DMS79 treated with DMSO at 0.1 percent for 48 hours (cell line): ENCODE measurements around the gene CMTM7.
A peak's percentile ranks its signal among the peaks of the same experiment; 100 is the strongest.
"Not testable (repeated sequence)": the region's sequence is repeated elsewhere in the genome, so short reads cannot be mapped to it uniquely, and the experiment has no call there.

Experiments
- DNase-seq: peaks from one replicate; lab custom pipeline; 2025; lab: John Stamatoyannopoulos, UW

Gene CMTM7

DNA sequence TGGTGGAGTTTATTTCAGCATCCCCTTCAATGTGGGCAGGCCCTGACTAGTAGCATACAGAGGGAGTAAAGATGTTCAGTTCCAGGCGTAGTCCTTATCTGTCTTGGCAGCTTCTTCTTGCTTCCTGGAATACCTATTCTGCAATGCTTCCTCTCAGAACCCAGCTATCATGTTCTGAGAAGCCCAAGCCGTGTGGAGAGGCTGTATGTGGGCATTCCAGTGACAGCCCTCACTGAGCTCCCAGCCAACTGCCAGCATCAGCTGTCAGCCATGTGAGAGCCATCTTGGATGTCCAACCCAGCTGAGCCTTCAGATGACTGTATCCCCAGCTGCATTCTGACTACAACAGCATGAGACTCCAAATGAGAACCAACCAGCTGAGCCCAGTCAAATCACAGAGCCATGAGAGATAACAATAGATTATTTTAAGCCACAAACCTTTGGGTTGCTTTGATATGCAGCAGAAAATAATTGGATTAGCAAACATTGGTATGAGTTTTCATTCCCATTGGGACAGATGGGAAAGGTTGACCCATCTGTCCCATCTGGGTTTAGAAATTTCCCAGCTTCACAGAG lies 8.4 kb upstream of the CMTM7 start:
- DNase-seq = no peak

DNA sequence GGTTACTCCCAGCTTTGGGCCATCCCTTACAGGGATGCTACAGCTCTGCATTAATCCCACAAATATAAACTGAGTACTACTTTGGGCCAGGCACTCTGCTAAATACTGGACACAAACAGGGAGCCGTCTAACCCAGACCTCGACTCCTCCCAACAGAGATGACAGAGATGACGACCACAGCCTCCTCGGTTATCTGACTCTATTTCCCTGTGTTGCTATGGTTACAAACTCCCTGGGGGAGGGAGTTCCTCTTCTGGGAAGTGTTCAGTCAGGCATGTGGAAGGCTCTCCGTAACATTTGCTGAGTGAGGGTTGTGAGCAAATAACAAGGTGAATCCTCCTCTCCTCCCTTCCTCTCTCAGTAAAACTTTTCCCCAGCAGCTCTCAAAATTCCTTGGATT lies 6.7 kb upstream of the CMTM7 start:
- DNase-seq = peak; percentile 1

DNA sequence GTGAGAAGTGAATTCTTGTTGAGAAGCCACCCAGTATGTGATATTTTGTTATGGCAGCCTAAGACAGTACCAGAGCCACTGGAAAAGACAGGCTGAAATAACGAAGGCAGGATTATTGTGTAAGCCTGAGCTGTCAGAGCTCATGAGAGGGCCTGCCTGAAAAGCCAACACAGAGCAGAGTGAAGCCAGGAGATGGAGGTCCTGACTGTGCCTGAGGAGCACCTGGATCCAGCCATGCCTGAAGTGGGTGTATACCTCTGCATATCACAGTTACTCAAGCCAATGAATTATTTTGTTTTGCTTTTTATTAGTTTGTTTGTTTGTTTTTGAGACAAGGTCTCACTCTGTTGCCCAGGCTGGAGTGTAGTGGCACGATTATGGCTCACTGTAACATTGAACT lies 4.1 kb upstream of the CMTM7 start:
- DNase-seq = no peak

DNA sequence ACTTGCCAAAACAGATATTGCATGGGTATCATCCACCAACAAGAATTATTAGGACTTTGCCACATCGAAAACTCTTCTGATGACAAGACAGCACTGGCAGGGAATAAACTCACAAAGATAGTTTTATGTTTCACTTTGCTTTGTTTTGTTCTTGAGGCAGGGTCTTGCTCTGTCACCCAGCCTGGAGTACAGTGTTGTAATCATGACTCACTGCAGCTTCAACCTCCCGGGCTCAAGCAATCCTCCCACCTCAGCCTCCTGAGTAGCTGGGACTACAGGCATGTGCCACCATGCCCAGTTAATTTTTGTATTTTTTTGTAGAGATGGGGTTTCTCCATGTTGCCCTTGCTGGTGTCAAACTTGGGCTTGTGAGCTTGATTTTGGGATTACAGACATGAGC lies 2.1 kb upstream of the CMTM7 start:
- DNase-seq = not testable (repeated sequence)

DNA sequence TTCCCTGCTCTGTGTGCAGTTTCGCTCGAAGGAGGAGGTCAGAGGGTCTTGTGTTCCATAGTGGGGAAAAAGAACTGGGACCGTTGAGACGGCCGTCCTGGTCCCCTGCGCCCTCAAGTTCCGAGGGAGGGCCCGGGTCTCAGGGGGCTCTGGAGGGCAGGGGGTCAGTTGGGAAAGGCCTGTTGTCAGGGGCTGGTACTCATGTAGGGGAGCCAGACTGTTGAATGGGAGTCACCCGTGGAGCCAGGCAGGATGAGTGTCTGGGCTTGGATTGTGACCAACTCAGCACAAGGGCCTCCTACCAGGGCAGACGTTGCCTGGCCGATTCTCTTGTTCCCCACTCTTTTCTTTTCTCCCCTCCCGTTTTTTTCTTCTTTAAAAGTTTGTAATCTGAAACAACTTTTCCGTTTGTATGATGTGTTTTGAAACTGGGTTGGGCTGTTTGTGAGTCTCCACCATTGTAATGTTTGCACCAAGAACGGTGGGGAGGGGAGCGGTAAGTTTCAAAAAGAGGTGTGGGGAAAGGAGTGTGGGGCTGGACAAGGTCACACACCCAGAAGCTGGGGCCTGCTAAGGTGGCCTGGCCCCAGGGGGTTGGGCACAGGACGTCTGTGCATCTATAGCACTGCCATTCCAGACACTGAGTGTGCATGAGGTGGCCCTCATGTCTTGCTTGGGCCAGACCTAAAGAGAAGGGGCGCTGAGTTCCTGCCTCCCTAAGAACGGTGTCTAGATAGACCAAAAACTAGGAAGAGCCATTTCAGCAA lies 1.1 kb downstream of the CMTM7 start:
- DNase-seq = no peak

DNA sequence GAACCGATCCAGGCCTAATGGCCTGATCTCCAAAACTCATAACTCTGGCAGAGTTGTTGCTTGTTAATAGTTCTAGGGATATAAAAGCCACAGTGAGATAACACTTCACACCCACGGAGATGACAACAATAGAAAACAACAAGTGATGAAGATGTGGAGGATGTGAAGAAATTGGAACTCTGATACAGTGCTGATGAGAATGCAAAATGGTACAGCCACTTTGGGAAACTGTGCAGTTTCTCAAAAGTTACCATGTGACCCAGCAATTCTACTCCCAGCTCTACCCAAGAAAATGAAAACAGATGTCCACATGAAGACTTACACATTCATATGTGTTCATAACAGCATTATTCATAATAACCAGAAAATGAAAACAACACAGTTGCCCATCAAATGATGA lies 3.8 kb downstream of the CMTM7 start:
- DNase-seq = no peak

DNA sequence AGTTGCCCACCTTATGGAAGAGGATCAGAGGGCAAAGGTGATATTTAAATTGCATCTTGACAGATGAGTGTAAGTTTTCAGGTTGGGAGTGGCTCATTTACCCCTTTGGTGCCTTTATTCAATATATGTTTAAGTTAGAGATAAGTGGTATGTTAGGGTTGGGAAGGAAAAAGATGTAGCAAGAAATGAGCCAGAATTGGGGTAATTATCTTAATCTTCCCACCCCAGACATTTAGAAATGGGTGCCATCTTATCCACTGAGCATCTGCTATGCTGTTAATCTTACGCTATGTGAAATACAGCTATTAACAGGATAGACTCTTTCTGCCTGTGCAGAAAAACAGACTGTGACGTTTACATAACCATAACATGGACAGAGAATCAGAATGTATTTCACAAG lies 6.3 kb downstream of the CMTM7 start:
- DNase-seq = no peak

DNA sequence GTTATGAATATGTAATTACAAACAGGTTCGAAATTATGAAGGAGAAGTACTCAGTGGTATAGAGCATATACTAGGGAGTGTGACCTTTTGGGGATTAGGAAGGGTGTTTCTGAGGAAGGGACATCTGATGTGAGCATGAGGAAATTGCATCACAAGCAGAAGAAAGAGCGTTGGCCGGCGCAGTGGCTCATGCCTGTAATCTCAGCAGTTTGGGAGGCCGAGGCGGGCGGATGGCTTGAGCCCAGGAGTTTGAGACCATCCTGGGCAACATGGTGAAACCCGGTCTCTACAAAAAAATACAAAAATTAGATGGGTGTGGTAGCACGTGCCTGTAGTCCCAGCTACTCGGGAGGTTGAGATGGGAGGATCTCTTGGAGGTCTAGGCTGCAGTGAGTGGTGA lies 6.9 kb downstream of the CMTM7 start:
- no peak for DNase-seq

DNA sequence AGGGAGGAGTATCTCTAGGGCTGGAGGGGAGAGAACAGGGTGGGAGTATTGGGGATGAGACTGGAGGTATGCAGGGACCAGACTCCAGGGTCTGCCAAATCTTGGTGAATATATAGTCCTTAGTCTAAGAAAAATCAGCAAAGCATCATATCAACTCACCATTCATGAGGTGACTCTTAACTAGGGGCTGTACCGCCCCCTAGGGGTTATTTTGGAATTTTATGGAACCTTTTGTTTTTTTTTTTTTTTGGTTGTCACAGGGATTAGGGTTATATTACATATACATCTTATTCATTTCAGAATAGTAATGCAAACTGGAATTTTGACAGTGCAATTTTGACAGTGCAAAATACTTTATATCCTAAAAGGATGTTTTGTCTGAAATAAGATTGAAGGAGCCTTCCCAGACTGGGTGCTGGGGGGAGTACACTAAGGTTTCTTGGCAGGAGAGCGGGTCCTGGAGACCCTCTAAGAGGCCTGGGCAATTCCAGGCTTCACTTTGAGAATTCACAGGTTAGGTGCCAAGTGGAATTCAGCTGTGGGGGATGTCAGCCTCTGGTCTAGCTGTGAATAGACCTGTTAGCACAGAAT lies 7.5 kb downstream of the CMTM7 start:
- DNase-seq = peak; percentile 28

DNA sequence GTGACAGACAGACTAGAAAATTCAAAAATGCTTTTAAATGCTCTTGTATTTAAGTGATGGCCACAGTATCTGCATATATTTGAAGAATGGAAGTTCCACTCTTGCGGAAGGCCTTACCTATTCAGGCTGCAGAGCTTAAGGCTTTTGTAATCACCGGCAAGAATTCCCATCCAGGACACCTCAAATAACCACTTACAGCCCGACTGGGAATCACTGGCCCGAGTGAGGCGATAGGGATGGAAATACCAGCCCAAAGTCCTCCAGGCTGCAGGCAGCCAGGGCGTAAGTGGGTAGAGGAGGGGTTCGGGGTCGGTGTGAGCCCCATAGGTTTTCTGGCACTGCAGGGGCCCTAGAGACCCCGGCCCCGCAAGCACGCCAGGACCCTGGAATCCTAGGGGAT lies 9.5 kb downstream of the CMTM7 start:
- DNase-seq = peak; percentile 20

DNA sequence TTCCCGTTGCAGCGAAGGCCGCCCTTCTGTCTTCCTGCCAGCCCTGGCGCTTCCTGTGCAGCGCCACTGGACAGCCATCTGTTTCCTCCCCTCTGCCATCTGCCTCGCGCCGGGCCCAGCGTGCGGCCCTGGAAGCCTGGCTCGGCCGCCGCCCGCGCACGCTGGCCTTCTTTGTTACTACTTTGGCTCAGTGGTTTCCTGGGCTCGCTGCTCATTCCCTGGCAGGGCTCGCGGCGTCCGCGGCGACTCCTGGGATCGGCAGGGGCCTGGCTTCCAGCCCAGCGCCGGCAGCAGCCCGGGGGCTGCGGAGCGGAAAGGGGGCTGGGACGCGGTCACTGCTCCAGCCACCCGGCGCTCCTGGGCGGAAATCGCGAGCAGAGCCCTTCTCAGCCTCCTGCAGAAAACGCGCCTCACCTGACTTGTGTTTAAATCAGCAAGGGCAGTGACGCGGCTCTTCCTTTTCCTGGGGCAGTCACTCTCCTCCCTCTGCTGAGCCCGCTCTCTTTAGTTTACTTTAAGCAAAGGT lies 10.0 kb downstream of the CMTM7 start:
- DNase-seq = peak; percentile 70

DNA sequence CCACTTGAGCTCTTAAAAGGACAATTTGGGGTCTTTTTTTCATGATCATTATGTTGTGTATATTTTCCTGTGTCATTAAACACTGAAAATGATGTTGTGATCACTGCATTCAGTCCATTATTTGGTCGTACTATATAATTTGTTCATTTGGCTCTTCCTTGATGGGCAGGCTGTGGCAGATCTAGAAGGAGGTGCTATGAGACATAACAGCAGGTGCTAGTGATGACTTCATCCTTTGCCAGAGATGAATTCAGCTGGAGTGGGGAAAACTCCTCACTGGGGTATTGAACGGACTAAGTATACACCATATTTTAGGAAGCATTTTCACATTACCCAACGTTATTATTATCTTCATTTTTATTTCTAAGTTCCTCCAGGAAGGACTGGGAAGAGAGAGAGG lies 12.0 kb downstream of the CMTM7 start:
- peak; percentile 30 for DNase-seq

DNA sequence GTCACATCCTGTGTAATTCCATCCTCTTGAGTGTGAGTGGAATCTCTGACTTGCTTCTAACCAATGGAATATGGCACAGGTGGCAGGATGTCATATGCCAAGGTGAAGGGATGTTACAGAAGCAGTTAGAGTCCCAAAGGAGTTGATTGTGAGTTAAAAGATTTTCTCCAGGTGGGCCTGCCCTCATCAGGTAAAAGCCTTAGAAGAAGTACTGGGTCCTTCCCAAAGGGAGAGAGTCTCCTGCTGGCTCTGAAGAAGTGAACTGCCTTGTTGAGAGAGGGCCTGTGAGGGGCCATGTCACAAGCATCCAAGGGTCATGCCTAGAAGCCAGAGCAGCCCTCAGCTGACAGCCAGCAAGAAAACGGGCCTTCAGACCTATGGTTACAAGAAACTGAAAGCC lies 13.1 kb downstream of the CMTM7 start:
- no peak for DNase-seq

DNA sequence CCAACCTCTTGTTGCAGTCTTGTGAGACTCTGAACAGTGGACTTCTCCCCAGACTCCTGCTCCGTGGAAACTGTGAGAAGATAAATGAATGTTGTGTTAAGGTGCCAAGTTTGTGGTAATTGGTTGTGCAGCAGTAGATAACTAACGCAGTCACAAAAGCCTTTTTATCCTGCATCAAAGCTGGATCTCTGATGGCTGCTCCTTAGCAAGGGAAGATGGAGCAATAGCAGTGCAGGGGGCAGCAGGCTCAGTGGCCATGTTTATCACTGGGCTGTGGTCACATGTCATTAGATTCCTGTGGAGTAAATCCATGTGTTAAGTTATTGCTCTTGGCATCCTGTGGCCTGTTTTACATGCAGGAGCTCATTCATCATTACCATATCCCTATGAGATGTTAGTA lies 13.5 kb downstream of the CMTM7 start:
- no peak for DNase-seq

DNA sequence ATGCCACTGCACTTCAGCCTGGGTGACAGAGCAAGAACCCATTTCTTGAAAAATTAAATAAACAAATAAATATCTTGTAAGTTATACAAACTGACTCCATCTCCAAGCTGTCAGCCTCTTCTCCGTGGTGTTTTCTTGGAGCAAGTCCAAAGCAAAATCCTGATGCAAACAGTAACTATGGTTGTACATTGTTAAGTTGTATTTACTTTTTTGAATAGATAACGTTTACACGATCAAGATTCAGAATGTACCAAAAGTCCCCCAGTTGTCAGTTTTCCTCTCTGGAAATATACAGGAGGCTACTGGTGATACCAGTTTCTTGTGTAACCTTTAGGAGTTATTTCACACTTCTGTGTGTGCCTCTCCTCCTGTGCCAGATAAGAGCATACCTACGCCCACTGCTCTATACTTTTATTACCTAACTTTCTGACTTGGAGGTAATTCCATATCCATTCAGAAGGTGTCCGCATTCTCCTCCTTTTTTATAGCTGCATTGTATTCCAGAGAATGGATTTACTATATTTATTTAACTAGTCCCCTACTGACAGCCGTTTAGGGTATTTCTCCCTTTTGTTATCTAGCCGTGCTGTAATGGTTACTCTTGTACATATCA lies 14.2 kb downstream of the CMTM7 start:
- no peak for DNase-seq

DNA sequence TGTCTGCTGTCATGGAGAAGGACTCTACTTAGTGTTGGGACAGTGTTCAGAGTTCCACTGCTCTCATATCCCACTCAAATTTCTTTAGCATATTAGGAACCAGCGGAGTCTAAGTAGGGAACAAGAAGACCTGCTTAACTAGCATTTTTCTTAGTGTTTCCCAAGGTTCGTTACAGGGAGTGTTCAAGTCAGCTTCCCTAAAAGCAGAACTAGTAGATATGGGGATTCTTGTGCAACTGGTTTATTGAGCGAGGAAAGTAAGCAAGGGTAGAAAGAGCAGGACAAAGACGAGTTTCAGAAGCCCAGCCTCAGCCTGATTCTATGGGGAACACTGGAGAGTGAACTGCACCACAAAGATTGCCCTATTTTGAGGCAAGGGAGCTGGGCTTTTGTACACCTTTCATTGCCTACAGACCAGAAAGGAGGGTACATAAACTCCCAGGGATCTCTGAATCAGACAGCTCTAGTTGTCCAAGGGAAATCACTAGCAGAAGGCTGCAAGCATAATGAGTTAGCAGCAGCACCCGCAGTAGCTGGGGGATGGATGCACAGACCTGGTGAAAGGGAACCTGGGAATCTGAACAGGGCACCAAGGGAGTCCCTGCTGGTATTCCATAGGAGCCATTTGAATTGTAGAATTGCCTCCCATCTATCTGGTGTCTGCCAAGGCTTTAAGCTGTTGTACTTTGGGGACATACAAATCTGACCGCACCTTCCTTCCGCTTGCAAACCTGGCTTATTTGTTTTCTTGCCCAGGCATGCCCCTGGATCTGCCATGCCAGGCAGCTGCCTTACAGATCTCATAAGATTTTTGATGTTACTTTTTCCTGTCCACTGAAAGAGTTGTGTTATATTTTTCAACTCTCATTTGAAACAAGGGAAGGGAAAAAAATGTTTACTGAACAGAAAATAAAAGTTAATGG lies 15.1 kb downstream of the CMTM7 start:
- peak; percentile 43 for DNase-seq

DNA sequence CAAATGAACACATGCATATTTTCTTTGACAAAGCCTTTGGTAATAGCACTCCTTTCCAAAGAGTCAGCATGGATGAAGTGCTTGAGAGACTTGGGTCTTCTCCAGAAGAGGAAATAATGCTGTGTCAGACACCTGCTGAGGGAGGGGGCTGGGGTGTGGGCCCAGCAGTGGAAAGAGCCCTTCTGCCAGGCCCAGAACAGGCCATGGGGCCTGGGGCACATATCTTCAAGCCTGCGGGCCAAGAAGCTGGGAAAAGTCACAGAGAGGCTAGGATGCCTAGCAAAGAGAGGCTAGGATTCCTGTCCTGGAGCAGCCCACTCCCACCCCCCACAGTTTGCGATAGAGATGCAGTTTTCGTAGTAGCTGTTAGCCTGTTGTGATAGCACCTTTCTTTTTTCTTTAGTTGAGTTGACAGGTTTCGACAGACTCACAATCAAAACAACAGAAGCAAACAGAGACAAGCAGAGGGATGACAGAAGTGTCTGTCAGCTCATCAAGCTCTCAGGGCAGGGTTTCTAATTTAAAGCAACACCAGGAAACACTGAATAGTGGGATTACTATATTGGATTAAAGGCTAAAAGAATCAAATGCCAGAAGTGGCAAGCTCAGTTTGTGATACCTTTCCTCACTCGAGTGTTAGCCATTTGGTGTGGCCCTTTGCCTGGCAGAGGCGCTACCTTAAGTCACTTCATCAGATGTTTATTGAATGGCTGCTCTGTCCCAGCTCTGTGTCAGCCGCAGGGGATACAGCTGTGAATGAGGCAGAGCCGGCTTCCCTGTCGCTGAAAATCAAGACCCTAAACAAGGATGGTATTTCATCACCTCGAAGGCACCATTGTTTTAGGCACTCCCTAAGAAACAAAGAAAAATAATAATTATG lies 19.0 kb downstream of the CMTM7 start:
- DNase-seq = peak; percentile 15

DNA sequence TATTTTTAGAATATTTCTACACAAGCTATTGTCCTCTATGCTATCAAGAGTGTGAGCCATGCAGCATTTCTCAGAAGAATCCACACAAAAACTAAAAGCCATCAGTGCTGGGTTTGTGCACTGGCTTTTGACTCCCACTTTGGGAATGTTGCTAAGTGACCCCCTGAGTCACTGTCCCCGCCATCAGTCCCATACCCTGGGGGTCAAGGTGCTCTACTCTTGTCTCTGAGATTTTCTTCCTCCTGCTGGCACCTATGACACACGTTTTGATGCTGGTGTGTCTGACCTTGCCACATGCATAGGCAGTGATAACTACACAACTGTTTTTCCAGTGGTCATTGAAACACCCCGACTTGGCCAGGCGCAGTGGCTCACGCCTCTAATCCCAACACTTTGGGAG lies 19.8 kb downstream of the CMTM7 start:
- DNase-seq = no peak

DNA sequence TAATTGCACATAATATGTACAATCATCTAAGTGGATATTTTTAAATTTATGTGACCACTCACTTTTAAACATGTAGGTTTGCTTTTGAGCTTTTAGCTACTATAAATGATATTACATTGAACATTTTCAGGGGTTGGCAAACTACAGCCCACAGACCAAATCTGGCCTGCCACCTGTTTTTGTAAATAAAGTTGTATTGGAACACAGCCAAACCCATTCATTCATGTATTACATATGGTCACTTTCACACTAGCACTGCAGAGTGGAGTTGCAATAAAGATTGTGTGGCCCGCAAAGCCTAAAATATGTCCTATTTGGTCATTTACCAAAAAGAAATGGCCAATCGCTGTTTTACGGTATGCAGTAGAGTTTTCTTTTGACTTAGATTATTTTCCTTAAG lies 21.2 kb downstream of the CMTM7 start:
- DNase-seq = no peak

DNA sequence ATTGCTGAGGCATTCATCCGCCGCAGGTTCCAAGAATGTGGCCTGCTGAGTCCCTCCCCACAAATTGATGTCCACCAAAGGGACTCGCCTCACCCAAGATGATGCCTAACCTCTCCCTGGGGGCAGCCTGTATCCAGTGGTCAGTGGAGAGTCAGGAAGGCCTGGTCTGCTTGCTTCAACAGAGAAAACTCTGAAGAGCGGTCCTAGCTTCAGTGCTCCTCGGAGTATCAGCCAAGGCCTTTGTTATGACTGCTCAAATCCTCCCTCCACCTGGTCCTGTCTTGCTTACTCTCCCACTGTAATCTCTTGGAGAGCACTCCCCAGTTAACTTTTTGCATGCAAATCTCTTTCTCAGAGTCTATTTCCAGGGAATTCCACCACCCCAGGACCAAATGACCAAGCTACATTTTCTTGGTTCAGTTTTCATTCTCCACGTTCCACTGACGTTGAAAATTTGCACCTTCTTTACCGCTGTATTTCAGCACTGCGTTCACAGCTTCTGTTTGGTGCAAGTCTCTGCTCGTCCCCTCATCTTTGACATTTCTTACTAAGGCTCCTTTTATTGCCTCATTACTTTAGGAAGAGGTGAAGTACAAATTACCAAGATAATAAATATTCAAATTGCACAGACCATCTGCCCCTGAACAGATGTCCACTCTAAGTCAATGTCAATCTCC lies 22.3 kb downstream of the CMTM7 start:
- no peak for DNase-seq
